Transverse colon (tissue), 4 donors: ENCODE measurements around the gene CRACDL. TPM values are rescaled to one million over a fixed set of nuclear protein-coding genes. Genes with fewer than 3 reads are reported as not detected.

Experiments used
- DNase-seq: peaks from one replicate; pipeline ENCODE4 v3.0.0-alpha.2; 2019
- H3K27ac ChIP-seq, 4 donors: fragments of 200-600 bp; sonication (generic); 2 replicates each; pipeline ENCODE4 v1.5.1; 2016 to 2018; ENCODE audit warnings: inconsistent platforms in 4 of 4
- H3K27me3 ChIP-seq: fragments of 200-600 bp; sonication (generic); 2 replicates; pipeline ENCODE4 v1.5.1; 2017; ENCODE audit warnings: inconsistent platforms
- H3K36me3 ChIP-seq, 4 donors: fragments of 200-600 bp; sonication (generic); 2 replicates each; pipeline ENCODE4 v1.5.1; 2017 to 2019; ENCODE audit warnings: inconsistent platforms in 4 of 4
- H3K4me1 ChIP-seq, 4 donors: fragments of 200-600 bp; sonication (generic); 2 replicates each; pipeline ENCODE4 v1.5.1; 2017 to 2020; ENCODE audit warnings: inconsistent platforms in 4 of 4
- H3K4me3 ChIP-seq, 4 donors: fragments of 200-600 bp; sonication (generic); 1 replicate in 1 of 4; 2 replicates in 3 of 4; pipeline versions ENCODE4 v1.5.1 to v1.6.1; 2017 to 2019; ENCODE audit warnings: inconsistent platforms in 4 of 4
- H3K9me3 ChIP-seq, 2 donors: fragments of 200-600 bp; sonication (generic); 2 replicates each; pipeline ENCODE4 v1.5.1; 2017 to 2019; ENCODE audit warnings: inconsistent platforms in 2 of 2
- EP300 ChIP-seq: sonication (generic); formaldehyde crosslinking; IDR thresholded peaks from one replicate; pipeline ENCODE4 v1.6.1; 2017; ENCODE audit warnings: antibody characterized with exemption, low read depth
- POLR2A ChIP-seq: fragments of 450-650 bp; IDR thresholded peaks from one replicate; pipeline ENCODE4 v1.6.1; 2016; ENCODE audit warnings: antibody characterized with exemption, mild to moderate bottlenecking, moderate library complexity
- POLR2AphosphoS5 ChIP-seq, 3 donors: sonication (generic); formaldehyde crosslinking; IDR thresholded peaks; one replicate each; pipeline ENCODE4 v1.6.1; 2016; ENCODE audit warnings: antibody characterized with exemption in 3 of 3
- WGBS, 2 donors: methylation state at CpG; one replicate each; pipeline ENCODE4 v1.1.5; 2018; ENCODE audit warnings: low coverage in 1 of 2; 5-methylcytosine and 5-hydroxymethylcytosine counted together
- in situ Hi-C, 4 donors: fragments of 200-750 bp; cut with MboI; loops; one replicate each; pipeline versions ENCODE4 v1.15.0 to v1.15.1; 2017; ENCODE audit warnings: low sequenced_read_pairs in 3 of 4, low pct_ligation_motif_present in 1 of 4, low pct_unique_long_range_greater_than_20kb in 1 of 4
- intact Hi-C: fragments of 100-400 bp; cut with DNase I; formaldehyde crosslinking; loops from one replicate; pipeline ENCODE4 v1.15.1; 2023; ENCODE audit warnings: low total_unique reads
- total RNA-seq, 4 donors: library from RNA; depleted of rRNA; stranded (reverse); fragments of >200 nt; gene quantifications; one replicate each; pipeline ENCODE4 v1.1.0, GENCODE V29; 2016
- TF ChIP-seq, protein P1 (sequence below), 5 experiments: fragments of 200-600 bp in 3 of 5; fragments of 450-650 bp in 2 of 5; sonication (generic) in 3 of 5; IDR thresholded peaks; 1 replicate in 2 of 5; 2 replicates in 3 of 5; pipeline ENCODE4 v1.5.1; 2016 to 2017; ENCODE audit warnings: antibody characterized with exemption in 5 of 5, inconsistent platforms in 3 of 5, mild to moderate bottlenecking in 2 of 5, moderate library complexity in 1 of 5

Gene CRACDL
- total RNA-seq, 4 donors from 2014 or later, result 15.1 to 21.3 (median 16.9) TPM

DNA sequence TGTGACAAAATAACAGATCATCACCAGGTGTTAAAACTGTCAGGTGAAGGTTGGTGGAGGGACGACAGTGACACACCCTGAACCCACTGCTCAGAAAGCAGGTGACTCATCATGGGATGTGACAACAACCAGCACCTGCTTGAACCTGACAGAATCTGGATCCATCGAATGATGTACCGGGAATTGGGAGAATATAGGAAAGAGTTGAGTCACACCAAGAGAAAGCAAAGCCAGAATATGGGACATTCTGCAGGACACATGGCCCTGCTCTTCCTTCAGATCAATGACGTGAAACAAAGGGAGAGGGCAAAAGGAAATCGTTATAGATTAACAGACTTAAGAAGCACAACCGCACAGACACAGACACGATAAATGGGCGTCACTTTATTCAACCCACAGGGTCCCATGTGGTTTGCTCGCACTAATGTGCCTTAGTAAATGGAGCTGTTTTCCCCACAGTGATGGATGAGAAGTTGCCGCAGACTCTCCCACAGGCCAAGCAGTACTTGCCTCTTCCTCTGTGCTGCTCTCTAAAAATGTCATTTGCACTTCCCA lies 100.1 kb downstream of the CRACDL start:
- intact Hi-C loops, result loop anchor here (5.0 kb wide), 1 partner anchor 189 kb away; no protein-coding TSS in a partner anchor
- Histone ChIP-seq H3K4me1 (peaks cover 0 to 7% (median 0%) of the 10 kb centered on the region in 4 donors), H3K27ac (no peak overlapping the region), H3K9me3 (no peaks in the 10 kb centered on the region), H3K4me3 (no peak overlapping the region), H3K36me3 (no peaks in the 10 kb centered on the region), H3K27me3 (no peaks in the 10 kb centered on the region)
- TF ChIP-seq POLR2A (no peak), EP300 (no peak), POLR2AphosphoS5 (IDR thresholded peaks at IDR 0.05) (no peak)
- TF ChIP-seq, protein P1, sequence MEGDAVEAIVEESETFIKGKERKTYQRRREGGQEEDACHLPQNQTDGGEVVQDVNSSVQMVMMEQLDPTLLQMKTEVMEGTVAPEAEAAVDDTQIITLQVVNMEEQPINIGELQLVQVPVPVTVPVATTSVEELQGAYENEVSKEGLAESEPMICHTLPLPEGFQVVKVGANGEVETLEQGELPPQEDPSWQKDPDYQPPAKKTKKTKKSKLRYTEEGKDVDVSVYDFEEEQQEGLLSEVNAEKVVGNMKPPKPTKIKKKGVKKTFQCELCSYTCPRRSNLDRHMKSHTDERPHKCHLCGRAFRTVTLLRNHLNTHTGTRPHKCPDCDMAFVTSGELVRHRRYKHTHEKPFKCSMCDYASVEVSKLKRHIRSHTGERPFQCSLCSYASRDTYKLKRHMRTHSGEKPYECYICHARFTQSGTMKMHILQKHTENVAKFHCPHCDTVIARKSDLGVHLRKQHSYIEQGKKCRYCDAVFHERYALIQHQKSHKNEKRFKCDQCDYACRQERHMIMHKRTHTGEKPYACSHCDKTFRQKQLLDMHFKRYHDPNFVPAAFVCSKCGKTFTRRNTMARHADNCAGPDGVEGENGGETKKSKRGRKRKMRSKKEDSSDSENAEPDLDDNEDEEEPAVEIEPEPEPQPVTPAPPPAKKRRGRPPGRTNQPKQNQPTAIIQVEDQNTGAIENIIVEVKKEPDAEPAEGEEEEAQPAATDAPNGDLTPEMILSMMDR (IDR thresholded peaks at IDR 0.05), result no peak
- in situ Hi-C loops, result loop anchor here (5.0 to 25.0 kb wide), 3 partner anchors 184 to 424 kb away; no protein-coding TSS in a partner anchor
- no peak for DNase-seq
- WGBS, 2 donors, result 54 to 74% methylated on average over 10 of the region's 10 CpGs

GRCh38 chr2:98833917-98834263 lies 102.1 kb downstream of the CRACDL start:
- Histone ChIP-seq H3K4me1 (peaks cover 0 to 7% (median 0%) of the 10 kb centered on the region in 4 donors), H3K4me3 (no peak overlapping the region), H3K36me3 (no peaks in the 10 kb centered on the region), H3K27ac (peak overlapping the region in 1 of 4 donors; percentile 3), H3K27me3 (no peaks in the 10 kb centered on the region), H3K9me3 (no peaks in the 10 kb centered on the region)
- DNase-seq, result no peak
- in situ Hi-C loops, result loop anchor here (10.0 to 25.0 kb wide), 2 partner anchors 189 to 422 kb away; no protein-coding TSS in a partner anchor
- TF ChIP-seq POLR2A (no peak), POLR2AphosphoS5 (IDR thresholded peaks at IDR 0.05) (no peak), EP300 (no peak)
- intact Hi-C loops, result no loop called here
- 94 to 100% methylated on average over 1 to 3 of the region's 3 CpGs for WGBS, 2 donors

DNA sequence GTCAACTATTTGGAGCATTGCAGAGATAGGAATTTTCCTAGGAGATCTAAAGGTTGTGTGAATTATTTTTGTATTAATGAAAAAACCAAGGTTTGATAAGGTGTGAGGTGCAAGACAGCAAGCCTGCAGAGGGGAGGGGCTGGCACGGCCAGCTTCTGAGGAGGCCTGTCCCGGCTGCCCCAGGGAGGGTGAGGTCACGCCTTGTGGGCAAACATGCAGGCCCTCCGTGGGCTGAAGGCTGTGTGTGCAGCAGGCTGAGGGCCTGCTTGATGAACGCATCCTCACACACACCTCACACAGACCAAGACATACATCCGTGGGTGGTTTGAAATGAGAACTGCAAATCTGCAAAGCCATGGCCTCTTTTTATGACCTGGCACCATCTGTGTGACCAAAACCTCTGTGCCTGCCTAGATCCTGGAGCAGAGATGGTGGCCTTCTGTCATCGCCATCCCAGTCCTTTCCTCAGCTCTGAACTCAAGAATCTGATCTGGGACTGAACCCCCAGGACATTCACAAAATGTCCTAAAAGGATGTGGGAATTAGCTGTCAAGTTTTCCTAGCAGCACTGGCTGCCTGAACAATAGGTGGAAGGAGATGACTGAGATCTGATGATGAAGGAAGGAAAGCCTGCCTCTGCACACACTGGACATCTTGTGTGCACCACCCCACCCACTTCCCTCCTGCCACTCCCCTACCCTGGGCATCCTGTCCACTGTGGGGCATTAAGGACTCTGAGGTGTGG lies 102.7 kb downstream of the CRACDL start:
- no peak overlapping the region for H3K4me3 ChIP-seq
- H3K27me3 ChIP-seq, result no peaks in the 10 kb centered on the region
- TF ChIP-seq POLR2A, result no peak
- TF ChIP-seq, protein P1 (IDR thresholded peaks at IDR 0.05), result no peak
- TF ChIP-seq EP300, result no peak
- no peak for TF ChIP-seq POLR2AphosphoS5 (IDR thresholded peaks at IDR 0.05)
- WGBS, 2 donors, result 63 to 67% methylated on average over 2 to 7 of the region's 7 CpGs
- no peaks in the 10 kb centered on the region for H3K9me3 ChIP-seq
- DNase-seq, result no peak
- peak overlapping the region in 1 of 4 donors; percentile 26 for H3K27ac ChIP-seq
- peaks cover 0 to 7% (median 0%) of the 10 kb centered on the region in 4 donors for H3K4me1 ChIP-seq
- H3K36me3 ChIP-seq, result no peaks in the 10 kb centered on the region
- intact Hi-C loops (no loop called here), in situ Hi-C loops (loop anchor here (10.0 to 25.0 kb wide), 2 partner anchors 189 to 421 kb away; no protein-coding TSS in a partner anchor)

GRCh38 chr2:98832172-98832571 lies 103.9 kb downstream of the CRACDL start:
- WGBS, 2 donors, result 91 to 100% methylated on average over 1 to 6 of the region's 7 CpGs
- Histone ChIP-seq H3K27me3 (no peaks in the 10 kb centered on the region), H3K27ac (no peak overlapping the region), H3K4me3 (no peak overlapping the region), H3K36me3 (no peaks in the 10 kb centered on the region), H3K9me3 (no peaks in the 10 kb centered on the region), H3K4me1 (peaks cover 0 to 7% (median 0%) of the 10 kb centered on the region in 4 donors)
- DNase-seq, result no peak
- intact Hi-C loops (no loop called here), in situ Hi-C loops (loop anchor here (10.0 to 25.0 kb wide), 2 partner anchors 187 to 420 kb away; no protein-coding TSS in a partner anchor)
- TF ChIP-seq EP300 (no peak), POLR2AphosphoS5 (IDR thresholded peaks at IDR 0.05) (no peak), POLR2A (no peak)
- TF ChIP-seq, protein P1 (IDR thresholded peaks at IDR 0.05), result no peak
